ENCODE measurements around the gene IL16. TPM values are rescaled to one million over a fixed set of nuclear protein-coding genes. Genes with fewer than 3 reads are reported as not detected.

The IL16 gene
- total and polyA plus RNA-seq, 4 donors = 1.9 to 6.9 (median 4.4) TPM

GRCh38 chr15:81182756-81183438 lies 13.8 kb upstream of the IL16 start (continued):
- TF ChIP-seq FOXA1 (IDR thresholded peaks at IDR 0.05) = no peak
- no peak for TF ChIP-seq GABPA (IDR thresholded peaks at IDR 0.05 in 1 of 2, conservative IDR thresholded peaks at IDR 0.05 in 1 of 2)
- TF ChIP-seq YY1 (IDR thresholded peaks at IDR 0.05) = no peak
- TF ChIP-seq RAD21 (IDR thresholded peaks at IDR 0.05) = no peak
- no peak for TF ChIP-seq NR2F2 (IDR thresholded peaks at IDR 0.05)

DNA sequence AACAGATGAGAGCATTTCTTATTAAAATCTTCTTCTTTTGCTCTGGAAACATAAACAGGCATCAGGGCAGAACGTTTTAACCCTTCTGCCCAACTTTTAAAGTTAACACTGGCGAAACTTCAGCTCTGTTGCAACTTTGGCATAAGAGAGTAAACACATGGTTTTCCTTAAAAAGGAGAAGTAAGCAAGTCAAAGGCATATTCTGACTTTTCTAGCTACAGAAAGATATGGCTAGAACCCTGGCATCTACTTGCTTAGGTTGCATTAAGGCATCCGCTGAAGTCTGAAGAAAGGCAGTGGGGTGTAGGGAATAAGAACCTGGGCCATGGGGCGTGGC lies 13.3 kb upstream of the IL16 start:
- H3K27me3 ChIP-seq (ENCODE audit: control insufficient read depth in 4 of 4, insufficient read depth in 4 of 4, low read length in 3 of 4) = peaks cover 0 to 7% (median 0%) of the 10 kb centered on the region in 4 donors
- H3K4me3 ChIP-seq (ENCODE audit: low read depth in 1 of 3, low read length in 3 of 3) = no peak overlapping the region
- H3K36me3 ChIP-seq (ENCODE audit: control insufficient read depth in 4 of 4, insufficient read depth in 3 of 4, low read depth in 1 of 4, low read length in 3 of 4) = no peaks in the 10 kb centered on the region
- H3K27ac ChIP-seq (ENCODE audit: low read depth in 1 of 2, low read length in 2 of 2) = no peak overlapping the region
- H3K9me3 ChIP-seq (ENCODE audit: control insufficient read depth in 4 of 4, low read length in 3 of 4) = no peaks in the 10 kb centered on the region
- no peak for TF ChIP-seq HNF4A (conservative IDR thresholded peaks at IDR 0.05)
- TF ChIP-seq RAD21 (IDR thresholded peaks at IDR 0.05) = no peak
- no peak for TF ChIP-seq REST (IDR thresholded peaks at IDR 0.05)
- TF ChIP-seq FOXA2 (IDR thresholded peaks at IDR 0.05) = no peak
- no peak for TF ChIP-seq NR2F2 (IDR thresholded peaks at IDR 0.05)
- no peak for TF ChIP-seq SP1 (IDR thresholded peaks at IDR 0.05)
- TF ChIP-seq MAX (IDR thresholded peaks at IDR 0.05) = no peak
- TF ChIP-seq YY1 (IDR thresholded peaks at IDR 0.05) = no peak
- no peak for TF ChIP-seq FOXA1 (IDR thresholded peaks at IDR 0.05)
- no peak for TF ChIP-seq CTCF (IDR thresholded peaks at IDR 0.05; ENCODE audit: low read depth, low read length, missing input control)
- no peak for TF ChIP-seq JUND (IDR thresholded peaks at IDR 0.05)
- no peak for TF ChIP-seq HNF4G (IDR thresholded peaks at IDR 0.05)
- TF ChIP-seq EGR1 (IDR thresholded peaks at IDR 0.05; ENCODE audit: low read depth in 2 of 2) = no peak
- TF ChIP-seq, protein P1, sequence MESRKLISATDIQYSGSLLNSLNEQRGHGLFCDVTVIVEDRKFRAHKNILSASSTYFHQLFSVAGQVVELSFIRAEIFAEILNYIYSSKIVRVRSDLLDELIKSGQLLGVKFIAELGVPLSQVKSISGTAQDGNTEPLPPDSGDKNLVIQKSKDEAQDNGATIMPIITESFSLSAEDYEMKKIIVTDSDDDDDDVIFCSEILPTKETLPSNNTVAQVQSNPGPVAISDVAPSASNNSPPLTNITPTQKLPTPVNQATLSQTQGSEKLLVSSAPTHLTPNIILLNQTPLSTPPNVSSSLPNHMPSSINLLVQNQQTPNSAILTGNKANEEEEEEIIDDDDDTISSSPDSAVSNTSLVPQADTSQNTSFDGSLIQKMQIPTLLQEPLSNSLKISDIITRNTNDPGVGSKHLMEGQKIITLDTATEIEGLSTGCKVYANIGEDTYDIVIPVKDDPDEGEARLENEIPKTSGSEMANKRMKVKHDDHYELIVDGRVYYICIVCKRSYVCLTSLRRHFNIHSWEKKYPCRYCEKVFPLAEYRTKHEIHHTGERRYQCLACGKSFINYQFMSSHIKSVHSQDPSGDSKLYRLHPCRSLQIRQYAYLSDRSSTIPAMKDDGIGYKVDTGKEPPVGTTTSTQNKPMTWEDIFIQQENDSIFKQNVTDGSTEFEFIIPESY (IDR thresholded peaks at IDR 0.05) = no peak
- TF ChIP-seq, protein P2, sequence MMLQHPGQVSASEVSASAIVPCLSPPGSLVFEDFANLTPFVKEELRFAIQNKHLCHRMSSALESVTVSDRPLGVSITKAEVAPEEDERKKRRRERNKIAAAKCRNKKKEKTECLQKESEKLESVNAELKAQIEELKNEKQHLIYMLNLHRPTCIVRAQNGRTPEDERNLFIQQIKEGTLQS (IDR thresholded peaks at IDR 0.05) = no peak
- H3K4me1 ChIP-seq (ENCODE audit: control insufficient read depth in 4 of 4, insufficient read depth in 4 of 4, low read length in 3 of 4) = no peaks in the 10 kb centered on the region
- DNase-seq (ENCODE audit: low spot score) = no peak
- no peak overlapping the region for H3K9ac ChIP-seq (ENCODE audit: low read depth in 1 of 2, low read length in 2 of 2)
- WGBS = 67% methylated on average over 4 of the region's 4 CpGs

Measured in liver (tissue), 9 donors.